PC-3 (cell line): Measurements from ENCODE around the gene SLC16A7. TPM values are rescaled to one million over a fixed set of nuclear protein-coding genes. Genes with fewer than 3 reads are reported as not detected.

Experiments
- ATAC-seq: fragments of 200-7000 bp; cut with Tn5 transposase; 2 replicates; pipeline ENCODE4 v1.9.1; 2020; ENCODE audit warnings: mild to moderate bottlenecking, moderate library complexity
- BruUV-seq: library from RNA; stranded (reverse); fragments of 400-500 nt; replicated peaks from 2 replicates; lab custom pipeline; 2021; lab: Mats Ljungman, UMichigan
- CTCF ChIA-PET: fragments of 300-600 bp; sonication (Branson Sonifier 250); formaldehyde crosslinking; loops from one replicate; lab custom pipeline; 2022; ENCODE audit warnings: antibody characterized with exemption; lab: Charles Lee
- POLR2A ChIA-PET: fragments of 300-600 bp; sonication (Branson Sonifier 250); formaldehyde crosslinking; loops from one replicate; lab custom pipeline; 2022; ENCODE audit warnings: antibody characterized with exemption; ENCODE audit not compliant: unreplicated experiment; lab: Charles Lee
- DNase-seq: peaks from one replicate; pipeline ENCODE4 v3.0.0-alpha.2; 2015
- H2AFZ ChIP-seq: fragments of 300-600 bp; sonication (generic); 2 replicates; pipeline ENCODE4 v1.6.0; 2016; ENCODE audit warnings: antibody characterized with exemption, low read length
- H3F3A ChIP-seq: fragments of 300-600 bp; sonication (generic); one replicate; pipeline ENCODE4 v1.6.0; 2017; ENCODE audit warnings: antibody characterized with exemption, low read length, control low read depth, mild to moderate bottlenecking; ENCODE audit not compliant: unreplicated experiment
- H3K27ac ChIP-seq: fragments of 300-600 bp; sonication (generic); 2 replicates; pipeline ENCODE4 v1.5.1; 2016; ENCODE audit warnings: mild to moderate bottlenecking, low read length
- H3K27me3 ChIP-seq: fragments of 300-600 bp; sonication (generic); 2 replicates; pipeline ENCODE4 v1.6.1; 2016; ENCODE audit warnings: low read length, mixed read lengths
- H3K36me3 ChIP-seq: fragments of 300-600 bp; sonication (generic); 2 replicates; pipeline ENCODE4 v1.6.1; 2016; ENCODE audit warnings: low read depth, mixed run types, low read length, mixed read lengths
- H3K4me1 ChIP-seq: fragments of 300-600 bp; sonication (generic); 2 replicates; pipeline ENCODE4 v1.5.1; 2016; ENCODE audit warnings: low read length; ENCODE audit not compliant: insufficient read depth
- H3K4me2 ChIP-seq: fragments of 300-600 bp; sonication (generic); 2 replicates; pipeline ENCODE4 v1.6.0; 2016; ENCODE audit warnings: low read length
- H3K4me3 ChIP-seq: fragments of 300-600 bp; sonication (generic); 2 replicates; pipeline ENCODE4 v1.5.1; 2016; ENCODE audit warnings: mild to moderate bottlenecking, low read length, mixed read lengths
- H3K79me2 ChIP-seq: fragments of 300-600 bp; sonication (generic); 2 replicates; pipeline ENCODE4 v1.6.1; 2017; ENCODE audit warnings: low read length, mixed read lengths
- H3K9ac ChIP-seq: fragments of 300-600 bp; sonication (generic); 2 replicates; pipeline ENCODE4 v1.6.0; 2016; ENCODE audit warnings: mild to moderate bottlenecking, low read length
- H3K9me2 ChIP-seq: fragments of 300-600 bp; sonication (generic); replicated peaks from 2 replicates; pipeline ENCODE4 v1.6.1; 2016; ENCODE audit warnings: mixed run types, low read length, mixed read lengths
- H3K9me3 ChIP-seq: fragments of 300-600 bp; sonication (generic); 2 replicates; pipeline ENCODE4 v1.6.1; 2016; ENCODE audit warnings: low read length, mixed read lengths
- H4K20me1 ChIP-seq: fragments of 300-600 bp; sonication (generic); 2 replicates; pipeline ENCODE4 v1.6.1; 2016; ENCODE audit warnings: low read length, mixed read lengths
- EZH2 ChIP-seq: fragments of 300-600 bp; sonication (generic); IDR thresholded peaks from one replicate; pipeline ENCODE4 v1.6.1; 2017; ENCODE audit warnings: antibody characterized with exemption, mild to moderate bottlenecking, low read length; ENCODE audit not compliant: unreplicated experiment
- EZH2phosphoT487 ChIP-seq: fragments of 300-600 bp; sonication (generic); IDR thresholded peaks from 2 replicates; pipeline ENCODE4 v1.6.1; 2018; ENCODE audit warnings: mild to moderate bottlenecking, antibody characterized with exemption, low read length, borderline replicate concordance
- intact Hi-C: fragments of 100-400 bp; cut with micrococcal nuclease; formaldehyde crosslinking; loops from 2 replicates; pipeline ENCODE4 v1.9.0; 2023
- total RNA-seq: library from RNA; depleted of rRNA; stranded (reverse); fragments of >200 nt; gene quantifications from 2 replicates; pipeline ENCODE4 v1.2.3, GENCODE V29; 2014
- TF ChIP-seq, protein P1 (sequence below): fragments of 300-600 bp; sonication (generic); conservative IDR thresholded peaks from 2 replicates; pipeline ENCODE4 v1.5.1; 2017; ENCODE audit warnings: antibody characterized with exemption, low read depth, mild to moderate bottlenecking, low read length

SLC16A7 gene
- total RNA-seq, 1 experiment from 2014 or later: 11.4 TPM

DNA sequence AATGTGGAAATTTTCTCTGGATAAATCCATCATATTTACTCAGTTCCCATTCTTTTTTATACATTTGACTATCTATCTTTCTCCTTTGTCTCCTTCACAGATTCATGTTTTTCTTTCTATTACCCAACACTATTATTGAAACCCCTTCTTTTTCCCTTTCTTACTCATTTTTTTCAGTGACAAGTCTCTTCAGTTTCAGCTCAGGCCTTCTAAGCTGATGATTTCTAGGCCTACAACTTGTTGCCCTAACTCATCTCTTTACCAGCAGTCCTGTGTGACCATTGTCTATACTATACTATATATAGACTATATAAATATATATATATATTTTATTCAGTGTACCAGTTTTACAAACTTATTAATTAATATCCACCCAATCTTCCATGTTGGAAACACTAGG, 31.8 kb downstream of the SLC16A7 start:
- intact Hi-C loops: no loop called here
- no TSS peak for BruUV-seq
- Histone ChIP-seq H3K27me3 (no peaks in the 10 kb centered on the region), H3K9me3 (no peaks in the 10 kb centered on the region), H3K79me2 (no peaks in the 10 kb centered on the region), H4K20me1 (no peaks in the 10 kb centered on the region), H3K36me3 (no peaks in the 10 kb centered on the region), H3K9ac (no peak overlapping the region), H3K4me2 (no peak overlapping the region), H3K27ac (no peak overlapping the region), H3K4me3 (no peak overlapping the region), H3F3A (peaks cover 6% of the 10 kb centered on the region), H2AFZ (no peak overlapping the region), H3K4me1 (peaks cover 17% of the 10 kb centered on the region), H3K9me2 (no peaks in the 10 kb centered on the region)
- TF ChIP-seq EZH2 (no peak), EZH2phosphoT487 (no peak)
- TF ChIP-seq, protein P1, sequence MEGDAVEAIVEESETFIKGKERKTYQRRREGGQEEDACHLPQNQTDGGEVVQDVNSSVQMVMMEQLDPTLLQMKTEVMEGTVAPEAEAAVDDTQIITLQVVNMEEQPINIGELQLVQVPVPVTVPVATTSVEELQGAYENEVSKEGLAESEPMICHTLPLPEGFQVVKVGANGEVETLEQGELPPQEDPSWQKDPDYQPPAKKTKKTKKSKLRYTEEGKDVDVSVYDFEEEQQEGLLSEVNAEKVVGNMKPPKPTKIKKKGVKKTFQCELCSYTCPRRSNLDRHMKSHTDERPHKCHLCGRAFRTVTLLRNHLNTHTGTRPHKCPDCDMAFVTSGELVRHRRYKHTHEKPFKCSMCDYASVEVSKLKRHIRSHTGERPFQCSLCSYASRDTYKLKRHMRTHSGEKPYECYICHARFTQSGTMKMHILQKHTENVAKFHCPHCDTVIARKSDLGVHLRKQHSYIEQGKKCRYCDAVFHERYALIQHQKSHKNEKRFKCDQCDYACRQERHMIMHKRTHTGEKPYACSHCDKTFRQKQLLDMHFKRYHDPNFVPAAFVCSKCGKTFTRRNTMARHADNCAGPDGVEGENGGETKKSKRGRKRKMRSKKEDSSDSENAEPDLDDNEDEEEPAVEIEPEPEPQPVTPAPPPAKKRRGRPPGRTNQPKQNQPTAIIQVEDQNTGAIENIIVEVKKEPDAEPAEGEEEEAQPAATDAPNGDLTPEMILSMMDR: no peak
- ChIA-PET POLR2A (no interaction called here), CTCF (no interaction called here)
- DNase-seq: no peak
- ATAC-seq: no peak

DNA sequence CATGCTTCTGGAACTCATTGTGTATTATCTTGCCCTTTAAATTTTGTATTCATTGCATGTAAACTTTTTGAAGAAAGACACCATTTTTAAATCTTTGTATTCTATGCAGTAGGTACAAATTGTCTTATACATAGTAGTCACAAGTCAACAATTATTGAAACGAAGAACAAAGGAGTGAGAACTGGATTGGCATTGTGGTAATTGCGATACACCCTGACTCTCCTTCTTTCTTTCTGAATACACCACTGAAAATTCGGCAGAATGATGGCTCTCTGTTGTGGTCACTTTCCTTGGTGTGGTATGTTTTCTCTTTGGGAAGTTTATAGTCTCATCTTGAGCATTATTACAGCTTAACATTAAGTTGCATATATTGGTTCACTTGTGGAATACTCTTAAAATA, 34.1 kb downstream of the SLC16A7 start:
- peaks cover 6% of the 10 kb centered on the region for H3F3A ChIP-seq
- peaks cover 13% of the 10 kb centered on the region for H3K4me1 ChIP-seq
- intact Hi-C loops: no loop called here
- no peaks in the 10 kb centered on the region for H3K79me2 ChIP-seq
- TF ChIP-seq, protein P1: no peak
- TF ChIP-seq EZH2phosphoT487: no peak
- TF ChIP-seq EZH2: no peak
- H2AFZ ChIP-seq: no peak overlapping the region
- no peak overlapping the region for H3K9ac ChIP-seq
- H3K4me3 ChIP-seq: no peak overlapping the region
- DNase-seq (no peak), ATAC-seq (no peak)
- no peak overlapping the region for H3K27ac ChIP-seq
- no peak overlapping the region for H3K4me2 ChIP-seq
- H3K36me3 ChIP-seq: no peaks in the 10 kb centered on the region
- ChIA-PET POLR2A (no interaction called here), CTCF (no interaction called here)
- BruUV-seq: no TSS peak
- no peaks in the 10 kb centered on the region for H3K9me2 ChIP-seq
- H3K27me3 ChIP-seq: no peaks in the 10 kb centered on the region
- no peaks in the 10 kb centered on the region for H3K9me3 ChIP-seq
- H4K20me1 ChIP-seq: no peaks in the 10 kb centered on the region

DNA sequence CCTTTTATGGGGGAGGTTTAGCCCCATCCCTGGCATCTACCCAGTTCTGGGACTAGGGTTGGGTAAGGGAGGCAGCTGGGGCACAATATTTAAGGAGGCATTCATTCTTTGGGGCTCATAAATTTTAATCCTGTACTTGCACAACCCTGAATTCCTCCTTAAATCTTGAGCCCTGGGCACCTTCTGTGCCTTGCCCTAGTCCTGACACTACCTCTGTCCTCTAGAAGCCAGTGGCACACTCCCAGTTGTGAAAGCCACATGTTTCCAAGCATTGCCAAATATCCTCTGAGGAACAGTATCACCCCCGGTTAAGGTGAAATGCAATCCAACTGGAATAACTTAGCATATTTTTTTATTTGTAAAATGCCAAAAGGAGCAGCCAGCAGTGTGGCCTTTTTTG, 36.6 kb downstream of the SLC16A7 start:
- Histone ChIP-seq H3K4me2 (no peak overlapping the region), H3K27ac (no peak overlapping the region), H3F3A (no peaks in the 10 kb centered on the region), H3K9me3 (no peaks in the 10 kb centered on the region), H3K9me2 (no peaks in the 10 kb centered on the region), H3K4me3 (no peak overlapping the region), H3K4me1 (no peaks in the 10 kb centered on the region), H3K9ac (no peak overlapping the region), H2AFZ (no peak overlapping the region), H3K36me3 (no peaks in the 10 kb centered on the region), H4K20me1 (no peaks in the 10 kb centered on the region), H3K27me3 (no peaks in the 10 kb centered on the region), H3K79me2 (no peaks in the 10 kb centered on the region)
- no TSS peak for BruUV-seq
- TF ChIP-seq EZH2phosphoT487: no peak
- TF ChIP-seq, protein P1: no peak
- TF ChIP-seq EZH2: no peak
- ChIA-PET POLR2A (no interaction called here), CTCF (no interaction called here)
- intact Hi-C loops: no loop called here
- DNase-seq (no peak), ATAC-seq (no peak)
